Vagina (tissue), 1 donor: ENCODE results near the gene NOTCH2NLA. TPM values are rescaled to one million over a fixed set of nuclear protein-coding genes. Genes with fewer than 3 reads are reported as not detected.

Experiments used
- total RNA-seq: library from RNA; depleted of rRNA; stranded (reverse); fragments of >200 nt; gene quantifications from one replicate; pipeline ENCODE4 v1.2.3, GENCODE V29; 2016

Gene NOTCH2NLA
- total RNA-seq, 1 donor from 2014 or later: 59.4 TPM

Other genes starting within 250 kb of the NOTCH2NLA start
- gene TXNIP, start 232.4 kb downstream of the NOTCH2NLA start, total RNA-seq: 1,858 TPM
- gene HJV, start 207.3 kb downstream of the NOTCH2NLA start, total RNA-seq: not detected
- gene NBPF10, start 84.2 kb downstream of the NOTCH2NLA start, total RNA-seq: 2.5 TPM